GM21423 (cell line): ENCODE results near the gene TMEM144.

Experiments
- ATAC-seq: cut with Tn5 transposase; IDR thresholded peaks from one replicate; pipeline ENCODE4 v1.9.1; 2021; ENCODE audit warnings: mild to moderate bottlenecking, moderate library complexity; ENCODE audit not compliant: unreplicated experiment

TMEM144 gene

GRCh38 chr4:158209825-158210807, at the start of gene TMEM144:
TMEM144 (plus strand) TSS chr4:158210486; CDS start chr4:158212668, 2,182 bp downstream.
- peak; percentile 93 for ATAC-seq

- no peak for ATAC-seq
Observed at GRCh38 chr4:158161551-158162354, 48.5 kb upstream of the TMEM144 start.

DNA sequence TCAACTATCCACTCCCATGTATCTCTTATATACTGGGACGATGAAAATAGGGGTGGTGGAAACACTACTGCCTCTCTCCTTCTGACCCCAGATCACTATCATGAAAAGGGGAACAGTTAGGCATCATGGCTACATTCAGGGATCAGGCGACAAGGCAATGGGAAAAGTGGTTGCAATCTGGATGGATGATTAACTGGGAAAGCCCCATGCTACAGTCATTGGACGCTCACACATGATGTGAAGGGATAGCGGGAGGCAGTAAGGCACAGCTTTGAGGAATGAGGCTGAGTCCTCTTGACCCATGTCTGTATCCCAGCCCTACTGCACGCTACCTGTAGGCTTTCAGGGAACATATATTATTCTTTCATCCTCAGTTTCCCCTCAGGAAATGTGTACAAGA, 47.7 kb upstream of the TMEM144 start:
- no peak for ATAC-seq

GRCh38 chr4:158163941-158164767, 46.1 kb upstream of the TMEM144 start:
- no peak for ATAC-seq

GRCh38 chr4:158164768-158165213, 45.5 kb upstream of the TMEM144 start:
- no peak for ATAC-seq

DNA sequence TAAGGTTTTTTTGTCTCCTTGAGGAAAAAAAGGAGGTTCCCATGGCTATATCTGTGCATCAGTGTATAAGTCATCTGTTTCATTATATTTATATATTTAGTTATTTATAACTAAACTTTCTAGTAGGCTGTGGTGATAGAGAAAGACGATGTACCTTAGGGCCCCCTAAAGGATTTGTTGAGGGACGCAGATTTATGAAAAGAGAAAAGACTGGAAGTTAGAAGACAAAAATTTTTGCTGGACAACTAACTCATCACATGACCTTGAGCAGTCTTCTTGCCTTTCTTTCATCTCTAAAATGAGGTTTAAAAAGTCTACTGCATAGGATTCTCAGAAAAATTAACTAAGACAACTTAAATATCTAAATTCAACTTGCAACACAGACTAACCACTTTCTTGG, 43.6 kb upstream of the TMEM144 start:
- no peak for ATAC-seq

GRCh38 chr4:158168606-158169005, 41.7 kb upstream of the TMEM144 start:
- ATAC-seq = no peak

- ATAC-seq = no peak
Observed at GRCh38 chr4:158169506-158169905, 40.8 kb upstream of the TMEM144 start.

DNA sequence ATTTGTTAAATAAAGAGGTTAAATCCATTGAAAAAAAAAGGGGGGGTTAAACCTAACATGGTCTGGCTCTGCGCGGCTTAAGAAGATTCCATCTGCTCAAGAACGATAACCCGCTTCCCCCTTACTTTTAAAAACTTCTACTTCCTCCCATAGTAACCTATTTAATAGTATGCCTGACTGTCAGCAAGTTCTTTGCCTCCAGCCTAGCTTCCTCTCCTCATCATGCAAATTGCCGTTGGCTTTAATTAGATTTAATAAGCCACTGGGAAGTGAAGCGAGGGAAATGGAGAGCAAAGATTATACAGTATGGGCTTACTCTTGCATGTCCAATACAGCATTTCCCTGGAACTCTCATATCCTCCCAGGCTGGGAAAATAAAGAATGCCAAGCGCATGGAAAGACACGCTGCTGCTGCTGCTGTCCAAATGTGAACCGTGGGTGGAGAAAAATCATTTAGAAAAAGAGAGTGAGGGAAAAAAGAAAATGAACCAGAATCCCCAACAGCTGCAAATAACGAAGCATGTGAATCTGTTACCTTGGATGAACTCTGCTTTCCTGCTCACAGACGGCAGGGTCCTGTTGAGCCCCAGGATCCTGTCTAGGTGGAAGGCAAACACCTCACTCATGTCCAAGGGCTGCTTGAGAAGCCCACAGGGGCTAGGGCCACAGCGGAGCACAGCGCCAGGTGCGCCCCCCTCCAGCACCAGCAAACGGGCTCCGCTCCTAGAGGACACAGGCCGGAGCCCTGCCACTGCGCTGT, 40.2 kb upstream of the TMEM144 start:
- ATAC-seq = no peak

DNA sequence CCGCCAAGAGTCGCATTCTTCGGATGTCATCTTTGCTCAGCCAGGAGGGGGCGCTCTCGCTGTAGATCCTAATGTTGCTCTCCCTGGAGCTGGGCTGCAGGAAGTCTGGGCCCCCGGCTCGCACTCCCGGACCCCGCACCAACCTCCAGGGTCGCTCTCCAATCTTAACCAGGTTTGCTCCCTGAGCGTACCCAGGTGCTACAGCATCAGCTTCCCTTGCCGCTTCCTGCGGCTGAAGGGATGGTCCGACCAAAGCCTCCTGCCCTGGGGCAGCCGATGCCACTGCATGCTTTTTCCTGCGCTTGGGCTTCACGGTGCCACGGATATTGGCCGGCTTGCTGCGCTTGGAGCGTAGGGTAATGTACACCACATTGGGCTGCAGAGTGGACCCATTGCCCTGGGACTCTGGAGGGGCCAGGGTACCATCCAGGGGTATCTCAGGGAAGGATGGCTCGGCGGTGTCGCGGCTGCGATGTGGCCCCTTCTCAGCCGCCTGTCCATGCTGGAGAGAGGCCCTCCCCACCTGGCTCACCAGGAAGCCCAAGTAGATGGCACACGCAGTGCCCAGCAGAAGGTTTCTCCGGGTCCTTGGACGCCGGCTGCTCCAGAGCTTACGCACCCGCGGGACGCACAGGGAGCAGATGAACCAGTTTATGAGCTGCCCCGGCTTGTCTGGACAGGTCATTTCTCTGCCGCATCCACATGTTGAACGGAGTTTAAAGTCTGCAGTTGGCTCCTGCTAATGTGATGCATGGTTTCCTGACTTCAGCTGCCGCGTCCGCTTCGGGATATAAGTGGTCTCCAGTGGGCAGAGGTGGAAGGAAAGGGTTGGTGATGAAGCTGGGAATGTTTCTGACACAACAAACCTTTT, 39.4 kb upstream of the TMEM144 start:
- no peak for ATAC-seq

DNA sequence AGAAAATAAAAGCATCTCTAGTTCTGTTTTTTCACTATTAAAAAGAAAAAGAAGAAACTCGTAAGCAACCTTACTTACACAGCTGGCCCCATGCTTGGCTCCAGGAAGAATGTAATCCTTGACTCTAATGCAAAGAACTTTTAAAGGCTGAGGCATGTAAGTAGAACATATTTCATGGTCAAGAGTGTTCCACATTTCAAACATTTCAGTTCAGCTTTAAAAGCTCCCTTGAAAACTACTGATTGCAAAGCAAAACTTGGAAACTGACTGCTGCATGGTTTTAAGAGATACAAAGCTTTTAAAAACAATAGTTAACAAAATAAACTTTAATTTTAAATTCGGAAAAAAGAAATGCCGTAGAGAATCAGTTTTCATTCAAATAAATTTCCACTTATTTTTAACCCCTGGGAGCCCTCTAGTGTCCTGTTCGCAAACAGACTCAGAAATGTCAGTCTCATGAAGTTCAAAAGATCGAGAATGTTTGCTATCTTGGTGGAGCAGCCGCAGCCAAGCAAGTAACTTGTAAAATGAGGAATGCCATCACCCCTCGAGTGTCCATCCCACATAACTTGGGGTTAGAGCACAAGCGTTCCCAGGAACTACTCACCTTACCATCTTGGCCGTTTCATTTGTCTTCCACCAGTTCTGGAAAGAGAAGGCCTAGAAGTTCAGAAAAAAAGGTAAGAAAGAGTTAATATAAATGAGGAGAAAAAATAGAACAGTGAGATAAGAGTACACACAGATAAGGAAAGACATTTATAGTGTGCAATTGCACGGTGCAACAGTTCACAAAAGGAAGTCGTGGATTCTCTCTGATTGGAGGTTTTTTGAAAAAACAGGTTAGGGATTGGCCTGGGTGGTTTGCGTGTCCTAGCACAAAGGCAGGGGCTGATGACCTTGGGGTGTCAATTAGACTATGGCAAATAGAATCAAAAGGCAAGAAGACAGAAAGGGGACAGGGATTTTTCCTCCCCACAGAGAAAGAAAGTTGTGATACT, 37.7 kb upstream of the TMEM144 start, which contains the start of gene GASK1B:
Gene GASK1B, minus strand, starts transcription at position 765 of the 998 bp plus-strand sequence. CDS start 1,650 bp downstream, outside the sequence.
- ATAC-seq = no peak

DNA sequence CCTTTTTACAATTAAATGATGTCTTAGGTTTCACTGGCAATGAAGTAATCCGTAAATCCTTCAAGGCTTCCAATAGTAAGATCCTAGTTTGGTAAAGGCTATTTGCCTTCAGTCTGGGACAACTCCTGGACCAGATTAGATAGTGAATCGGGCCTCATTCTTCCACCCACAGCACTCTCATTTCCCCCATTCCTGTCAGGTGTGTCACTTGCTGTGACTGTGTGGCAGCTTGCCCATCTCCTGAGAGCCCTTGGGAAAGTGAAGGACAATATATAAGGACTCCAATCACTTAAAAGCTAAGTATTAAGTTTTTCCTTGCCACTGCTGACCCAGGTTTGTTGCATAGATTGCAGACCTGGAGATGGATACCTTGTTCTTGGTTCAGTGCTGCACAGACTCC, 34.2 kb upstream of the TMEM144 start:
- no peak for ATAC-seq

DNA sequence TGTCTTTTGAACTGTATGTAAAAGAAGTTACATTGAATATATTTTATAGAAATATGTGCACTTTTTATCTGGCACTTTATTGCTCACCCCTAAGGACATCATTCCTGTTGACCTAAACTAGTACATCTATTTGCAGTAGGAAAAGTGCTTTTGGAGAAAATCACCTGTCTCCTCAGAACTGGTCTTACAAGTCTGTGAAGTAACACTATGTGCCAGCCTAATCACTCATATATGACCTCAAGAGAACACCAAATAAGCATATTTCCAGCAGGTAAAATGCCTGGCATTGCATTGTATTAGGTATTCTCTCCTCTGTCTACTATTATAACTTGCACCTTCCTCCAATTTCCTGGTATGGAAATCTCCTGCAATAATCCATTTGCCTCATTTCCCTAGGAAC, 33.5 kb upstream of the TMEM144 start:
- no peak for ATAC-seq

DNA sequence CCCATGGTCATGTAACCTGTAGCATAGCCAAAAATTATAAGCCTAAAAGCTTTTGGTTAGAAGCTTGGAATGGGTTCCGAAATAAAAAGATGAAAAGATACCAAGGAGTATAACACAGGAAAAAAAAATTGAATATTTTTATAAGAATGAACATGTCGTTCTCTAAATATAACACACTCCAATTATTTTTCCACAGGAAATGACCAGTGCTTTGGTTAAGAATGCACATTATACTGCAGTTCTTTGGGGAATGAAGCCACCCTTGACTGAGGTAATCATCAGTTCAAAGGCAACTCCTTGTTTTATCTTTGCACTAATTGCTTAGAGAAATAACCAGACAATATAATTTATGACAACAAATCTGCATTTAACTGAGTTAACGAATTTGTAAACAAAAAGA, 30.8 kb upstream of the TMEM144 start:
- no peak for ATAC-seq

GRCh38 chr4:158181906-158182305, 28.4 kb upstream of the TMEM144 start:
- no peak for ATAC-seq

GRCh38 chr4:158182736-158183135, 27.6 kb upstream of the TMEM144 start:
- no peak for ATAC-seq

- no peak for ATAC-seq
Observed at GRCh38 chr4:158186815-158187214, 23.5 kb upstream of the TMEM144 start.

DNA sequence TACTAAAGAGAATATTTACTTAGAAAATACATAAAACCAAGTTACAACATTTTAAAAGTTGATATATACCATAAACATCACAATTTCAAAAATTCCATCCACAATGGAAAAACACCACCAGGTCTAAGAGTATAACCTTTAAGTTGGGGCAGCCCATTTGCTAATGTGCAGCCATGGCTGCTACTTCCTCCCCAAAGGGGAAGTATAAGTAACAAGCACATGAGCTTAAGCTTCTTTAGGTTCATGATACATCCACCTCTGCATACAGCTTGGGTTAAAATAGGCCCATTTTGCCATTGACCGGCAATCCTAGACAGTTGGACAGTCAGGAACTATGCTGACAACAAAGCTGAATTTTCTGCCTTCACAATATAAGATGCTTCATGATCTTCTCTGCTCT, 20.9 kb upstream of the TMEM144 start:
- ATAC-seq = no peak
